ENCODE data around the gene LRRC38.

The LRRC38 gene

GRCh38 chr1:13516606-13517005 lies 2.8 kb upstream of the LRRC38 start:
- DNase-seq: no peak

DNA sequence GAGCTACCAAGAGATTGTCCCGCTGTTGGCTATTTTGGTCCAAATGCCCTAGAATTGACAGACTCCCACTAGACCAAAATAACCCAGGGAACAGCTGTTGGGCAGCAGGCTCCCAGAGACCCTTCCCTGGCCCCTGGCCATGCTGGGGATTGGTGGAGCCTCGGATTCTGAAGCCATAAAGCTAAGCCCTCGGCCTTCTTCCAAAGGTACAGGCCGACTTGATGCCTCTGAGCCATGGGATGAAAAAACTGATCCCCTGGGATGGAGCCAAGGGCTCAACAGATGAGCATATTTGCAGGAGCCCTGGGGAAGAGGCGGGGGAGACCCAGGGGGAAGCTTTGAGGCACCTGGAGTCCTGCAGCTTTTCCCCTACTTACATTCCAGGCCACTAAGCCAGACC lies 1.0 kb upstream of the LRRC38 start:
- no peak for DNase-seq

DNA sequence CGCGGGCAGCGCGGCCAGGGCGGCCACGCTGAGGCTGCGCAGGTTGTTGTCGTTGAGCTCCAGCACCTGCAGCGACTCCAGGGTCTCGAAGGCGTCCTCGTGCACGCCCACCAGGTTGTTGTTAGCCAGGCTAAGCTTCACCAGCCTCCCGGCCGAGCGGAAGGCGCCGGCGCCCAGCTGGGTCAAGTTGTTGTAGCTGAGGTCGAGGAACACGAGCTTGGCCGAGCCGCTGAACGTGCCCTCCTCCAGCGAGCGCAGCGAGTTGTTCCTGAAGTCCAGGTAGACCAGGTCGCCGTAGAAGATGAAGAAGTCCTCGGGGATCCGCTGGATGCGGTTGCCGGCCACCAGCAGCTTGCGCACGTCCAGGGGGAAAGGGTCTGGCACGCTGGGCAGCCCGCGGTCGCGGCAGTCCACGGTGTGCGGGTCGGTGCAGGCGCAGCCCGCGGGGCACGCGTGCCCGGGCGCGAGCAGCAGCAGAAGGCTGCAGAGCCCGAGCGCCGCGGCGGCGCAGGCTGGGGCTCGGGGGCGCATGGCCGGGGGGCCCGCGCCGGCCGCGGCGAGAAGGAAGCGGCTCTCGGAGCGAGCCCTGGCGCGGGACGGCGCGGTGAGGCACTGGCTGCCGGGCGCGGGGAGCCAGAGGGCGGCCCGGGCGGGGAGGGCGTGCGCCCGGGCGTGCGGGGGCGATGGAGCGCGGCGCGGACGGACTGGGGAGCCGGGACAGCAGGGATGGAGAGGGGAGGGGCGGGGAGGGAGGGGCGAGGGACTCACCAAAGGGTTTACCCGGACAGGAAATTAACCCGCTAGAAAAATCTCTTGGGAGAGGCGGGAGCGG lies 524 bp downstream of the LRRC38 start:
- DNase-seq: no peak

DNA sequence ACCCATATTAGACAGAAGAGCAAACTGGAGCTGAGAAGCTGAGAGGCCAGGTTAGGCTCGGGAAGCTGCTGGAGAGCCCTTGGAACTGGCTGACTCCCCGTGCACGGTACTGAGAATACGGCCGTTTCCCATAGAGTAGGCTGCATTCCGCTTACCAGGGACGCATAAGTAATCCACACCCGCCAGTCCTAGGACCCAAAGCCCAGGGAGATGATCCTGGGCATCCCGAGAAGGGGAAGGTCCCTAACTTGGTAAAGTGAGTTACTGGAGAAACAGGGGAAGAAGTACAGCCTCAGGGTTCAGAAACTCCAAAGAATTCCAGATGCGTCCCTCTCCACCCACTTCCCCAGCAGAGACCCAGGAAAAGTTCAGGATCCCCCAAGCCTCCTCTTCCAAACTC lies 1.3 kb downstream of the LRRC38 start:
- DNase-seq: no peak

- no peak for DNase-seq
These were observed 3.3 kb downstream of the LRRC38 start for GRCh38 chr1:13510499-13510898.

DNA sequence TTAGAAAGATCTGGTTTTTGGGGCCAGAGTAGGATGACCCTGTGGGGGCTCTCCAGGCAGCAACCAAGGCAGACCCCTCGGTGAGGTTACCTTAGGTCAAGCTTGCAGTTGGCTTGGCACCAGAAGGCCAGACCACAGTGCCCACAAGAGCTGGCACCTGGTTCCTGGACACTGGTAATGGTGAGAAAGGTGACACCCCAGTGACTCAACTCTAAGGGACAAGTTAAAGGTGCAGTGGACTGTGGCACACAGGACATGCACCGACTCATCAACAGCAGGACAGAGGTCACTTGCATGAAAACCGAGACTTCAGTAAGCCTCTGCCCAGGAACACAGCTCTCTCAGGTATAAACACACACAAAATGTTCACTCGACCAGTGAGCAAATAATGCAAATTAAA lies 6.7 kb downstream of the LRRC38 start:
- DNase-seq: no peak

- no peak for DNase-seq
These were observed 8.8 kb downstream of the LRRC38 start for GRCh38 chr1:13505020-13505419.

- DNase-seq: no peak
These were observed 13.0 kb downstream of the LRRC38 start for GRCh38 chr1:13500806-13501205.

DNA sequence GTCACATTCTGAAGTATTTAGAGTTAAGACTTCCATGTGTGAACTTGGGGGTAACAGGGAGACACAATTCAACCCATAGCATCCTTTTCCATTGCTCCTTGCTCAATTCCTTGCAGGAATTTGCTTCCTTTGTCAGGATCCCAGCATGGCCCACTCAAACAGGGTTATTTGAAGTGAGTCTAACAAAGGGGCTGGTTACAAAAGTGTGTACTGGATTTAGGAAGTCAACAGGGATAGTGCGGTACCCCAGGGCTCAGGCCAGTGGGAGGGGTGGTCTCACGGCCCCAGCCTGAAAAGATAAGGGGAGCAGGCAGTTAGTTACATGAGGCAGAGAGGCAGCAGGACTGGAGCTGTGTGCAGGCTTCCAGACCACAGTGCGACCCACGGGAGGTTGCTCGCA lies 14.4 kb downstream of the LRRC38 start:
- no peak for DNase-seq

- DNase-seq: no peak
These were observed 15.2 kb downstream of the LRRC38 start for GRCh38 chr1:13498553-13498952.

- no peak for DNase-seq
These were observed 18.6 kb downstream of the LRRC38 start for GRCh38 chr1:13495186-13495585.

DNA sequence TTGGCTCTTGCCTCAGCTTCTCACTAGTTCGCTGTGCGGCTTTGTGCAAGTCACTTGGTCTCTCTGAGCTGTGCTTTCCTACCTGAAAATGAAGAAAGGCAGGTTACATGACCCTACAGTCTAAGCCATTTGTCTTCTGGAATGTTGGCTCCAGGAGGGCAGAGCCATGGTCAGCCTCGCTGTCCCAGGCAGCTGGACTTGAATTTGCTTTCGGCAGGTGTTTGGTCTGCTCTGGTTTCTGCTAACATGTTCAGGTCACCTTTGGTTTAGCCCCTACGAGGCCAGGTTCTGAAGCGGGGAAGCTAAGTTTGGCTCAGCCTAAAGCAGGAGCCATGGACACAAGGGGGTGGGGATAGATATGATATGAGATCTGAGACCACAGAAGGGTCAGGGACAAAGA lies 19.1 kb downstream of the LRRC38 start:
- DNase-seq: no peak

DNA sequence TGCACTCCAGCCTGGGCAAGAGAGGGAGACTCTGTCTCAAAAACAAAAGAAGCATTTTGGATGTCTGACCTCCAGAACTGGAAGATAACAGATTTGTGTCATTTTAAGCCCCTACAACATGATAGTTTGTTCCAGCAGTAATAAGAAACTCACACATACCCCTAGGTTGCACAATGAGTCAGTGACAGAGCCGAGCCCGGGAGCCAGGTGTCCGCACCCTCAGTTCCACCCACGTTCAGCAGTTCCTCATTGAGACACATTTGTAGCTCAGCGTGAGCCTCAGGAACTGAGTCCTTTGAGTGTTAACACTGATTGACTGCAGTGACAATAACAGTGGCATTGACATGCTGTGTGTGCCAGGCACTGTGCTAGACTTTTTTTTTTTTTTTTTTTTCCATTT lies 19.8 kb downstream of the LRRC38 start:
- DNase-seq: no peak

DNA sequence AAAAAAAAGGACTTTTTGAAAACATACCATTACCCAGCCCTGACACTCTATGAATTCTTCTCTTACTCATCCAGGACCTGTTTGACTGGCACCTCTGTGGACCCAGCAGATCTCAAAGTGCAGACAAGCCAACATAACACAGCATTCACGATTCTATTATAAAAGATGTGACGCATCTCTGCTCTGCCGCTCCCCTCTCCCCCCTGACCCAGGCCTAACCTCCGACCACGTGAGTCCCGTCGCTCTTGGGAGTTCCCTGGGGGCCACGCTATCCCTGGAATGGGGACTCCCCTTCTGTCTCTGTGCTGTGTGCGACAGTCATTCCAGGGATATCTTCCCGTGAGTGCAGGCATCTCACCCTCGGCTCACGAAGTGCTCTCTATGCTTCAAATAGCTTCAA lies 21.1 kb downstream of the LRRC38 start:
- DNase-seq: no peak

- DNase-seq: no peak
These were observed 25.8 kb downstream of the LRRC38 start for GRCh38 chr1:13487957-13488356.

GRCh38 chr1:13487143-13487868 lies 26.5 kb downstream of the LRRC38 start:
- no peak for DNase-seq

DNA sequence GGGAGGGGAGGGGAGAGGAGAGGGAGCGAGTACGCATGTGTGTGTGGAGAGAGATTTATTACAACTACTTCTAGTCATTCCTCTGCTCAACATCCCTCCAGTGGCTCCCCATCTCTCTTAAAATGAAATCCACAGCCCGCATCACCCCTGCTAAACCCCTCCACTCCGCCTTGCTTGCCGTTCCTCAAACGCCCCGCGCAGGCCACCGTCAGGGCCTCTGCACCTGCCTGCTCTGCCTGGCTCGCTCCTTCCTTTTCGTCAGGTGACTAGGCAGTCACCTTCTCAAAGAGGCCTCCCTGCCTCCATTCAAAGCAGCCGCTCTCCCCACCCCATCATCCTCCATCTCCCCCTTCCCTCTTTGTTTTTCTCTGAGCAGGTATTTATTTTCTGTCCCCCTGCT lies 29.9 kb downstream of the LRRC38 start:
- DNase-seq: no peak

- no peak for DNase-seq
These were observed 31.2 kb downstream of the LRRC38 start for GRCh38 chr1:13482600-13482999.

GRCh38 chr1:13479171-13479856 lies 34.5 kb downstream of the LRRC38 start:
- DNase-seq: no peak

GRCh38 chr1:13478692-13479091 lies 35.1 kb downstream of the LRRC38 start:
- no peak for DNase-seq

DNA sequence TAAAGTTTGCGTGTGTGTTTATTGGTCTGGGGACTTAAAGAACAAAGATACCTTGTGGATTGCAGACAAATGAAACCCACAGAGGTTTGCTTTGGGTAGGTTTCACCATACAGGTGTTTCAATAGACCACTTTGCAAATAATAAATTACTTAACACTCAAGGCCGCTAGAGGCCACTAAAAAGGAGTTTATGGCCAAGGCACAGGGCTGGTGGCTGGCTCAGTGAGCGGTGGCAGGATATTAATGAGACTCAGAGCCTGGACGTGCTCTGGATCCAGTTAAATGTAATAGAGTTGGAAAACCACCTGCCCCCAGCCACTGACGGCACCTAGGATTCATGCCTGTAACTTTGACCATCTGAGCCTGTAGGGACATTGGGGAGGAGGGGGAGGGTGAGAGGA lies 44.5 kb downstream of the LRRC38 start:
- DNase-seq: no peak

DNA sequence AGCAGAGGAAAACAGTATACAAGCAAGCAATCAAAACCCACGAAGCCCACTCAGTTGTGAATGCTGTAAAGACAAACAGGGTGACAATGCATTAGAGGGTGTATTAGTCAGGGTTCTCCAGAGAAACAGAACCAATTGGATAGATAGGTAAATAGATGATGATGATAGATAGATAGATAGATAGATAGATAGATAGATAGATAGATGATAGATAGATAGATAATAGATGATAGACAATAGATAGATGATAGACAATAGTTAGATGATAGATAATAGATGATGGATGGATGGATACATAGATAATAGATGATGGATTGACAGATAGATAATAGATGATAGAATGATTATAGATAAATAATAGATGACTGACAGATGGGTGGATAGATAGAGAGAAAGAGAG lies 48.3 kb downstream of the LRRC38 start:
- DNase-seq: no peak

GRCh38 chr1:13462682-13463081 lies 51.1 kb downstream of the LRRC38 start:
- DNase-seq: no peak

- no peak for DNase-seq
These were observed 51.8 kb downstream of the LRRC38 start for GRCh38 chr1:13461977-13462376.
